Endothelial cell of umbilical vein (primary cell): ENCODE results near the gene COL6A3. TPM values are rescaled to one million over a fixed set of nuclear protein-coding genes. Genes with fewer than 3 reads are reported as not detected.

Experiments
- BruUV-seq: library from RNA; stranded (reverse); fragments of 400-500 nt; replicated peaks from 2 replicates; lab custom pipeline; 2021; lab: Mats Ljungman, UMichigan
- CTCF ChIA-PET: fragments of 300-600, 350-600 bp; sonication (Branson Sonifier 250); formaldehyde crosslinking; loops from one replicate; lab custom pipeline; 2021; ENCODE audit warnings: antibody characterized with exemption, inconsistent platforms; lab: Charles Lee
- POLR2A ChIA-PET: fragments of 300-600, 350-600 bp; sonication (Branson Sonifier 250); formaldehyde crosslinking; loops from one replicate; lab custom pipeline; 2021; ENCODE audit warnings: antibody characterized with exemption, inconsistent platforms; lab: Charles Lee
- DNase-seq: peaks from one replicate; pipeline ENCODE4 v3.0.0-alpha.2; 2011; ENCODE audit warnings: low read depth, low spot score
- FAIRE-seq: peaks from 2 replicates; lab custom pipeline; 2011; peaks lifted over from hg19 to GRCh38; lab: Jason Lieb, UNC
- H2AFZ ChIP-seq: 2 replicates; pipeline ENCODE4 v1.6.0; 2012; ENCODE audit warnings: low read depth, low read length, control low read depth, inconsistent platforms
- H3K27ac ChIP-seq: 2 replicates; pipeline ENCODE4 v1.5.1; 2011; ENCODE audit warnings: low read depth, mild to moderate bottlenecking, control low read depth, low read length, moderate library complexity; ENCODE audit not compliant: insufficient read depth
- H3K27me3 ChIP-seq, 2 experiments: 2 replicates each; pipeline versions ENCODE4 v1.6.0 to v1.6.1; 2011; ENCODE audit warnings: low read length in 2 of 2, mixed read lengths in 1 of 2; ENCODE audit not compliant: control insufficient read depth in 2 of 2, insufficient read depth in 2 of 2
- H3K36me3 ChIP-seq, 2 experiments: 2 replicates in 1 of 2; 3 replicates in 1 of 2; pipeline ENCODE4 v1.5.1; 2011; ENCODE audit warnings: low read length in 2 of 2, mild to moderate bottlenecking in 1 of 2, moderate library complexity in 1 of 2; ENCODE audit not compliant: control insufficient read depth in 2 of 2, insufficient read depth in 2 of 2; ENCODE audit errors: extremely low read depth in 1 of 2
- H3K4me1 ChIP-seq: 3 replicates; pipeline ENCODE4 v1.5.1; 2011; ENCODE audit warnings: mild to moderate bottlenecking, low read length; ENCODE audit not compliant: control insufficient read depth, insufficient read depth; ENCODE audit errors: extremely low read depth
- H3K4me2 ChIP-seq: 2 replicates; pipeline ENCODE4 v1.6.1; 2011; ENCODE audit warnings: low read length, control low read depth, mixed read lengths; ENCODE audit not compliant: insufficient read depth
- H3K4me3 ChIP-seq, 3 experiments: fragments of 200-600 bp in 1 of 3; sonication (generic), shearing (Covaris generic) in 1 of 3; replicated peaks in 1 of 3; 2 replicates each; pipeline ENCODE4 v1.5.1; 2011 to 2016; ENCODE audit warnings: control low read depth in 3 of 3, low read length in 3 of 3, mild to moderate bottlenecking in 2 of 3, inconsistent platforms in 1 of 3, low read depth in 1 of 3, moderate library complexity in 1 of 3; ENCODE audit not compliant: insufficient read depth in 1 of 3
- H3K79me2 ChIP-seq: 2 replicates; pipeline ENCODE4 v1.6.0; 2012; ENCODE audit warnings: low read length, inconsistent platforms; ENCODE audit not compliant: control insufficient read depth, insufficient read depth
- H3K9ac ChIP-seq: replicated peaks from 2 replicates; pipeline ENCODE3; 2011; ENCODE audit warnings: low read length, control low read depth; ENCODE audit not compliant: insufficient read depth; ENCODE audit errors: extremely low read depth
- H3K9me1 ChIP-seq: replicated peaks from 3 replicates; pipeline ENCODE4 v1.6.0; 2011; ENCODE audit warnings: mild to moderate bottlenecking, low read length; ENCODE audit not compliant: control insufficient read depth, insufficient read depth; ENCODE audit errors: extremely low read depth
- H3K9me3 ChIP-seq: replicated peaks from 2 replicates; pipeline ENCODE4 v1.5.1; 2012; ENCODE audit warnings: low read length, inconsistent platforms; ENCODE audit not compliant: control insufficient read depth, insufficient read depth
- H4K20me1 ChIP-seq: replicated peaks from 2 replicates; pipeline ENCODE3; 2011; ENCODE audit warnings: mild to moderate bottlenecking, low read length; ENCODE audit not compliant: control insufficient read depth, insufficient read depth; ENCODE audit errors: extremely low read depth
- EZH2 ChIP-seq: IDR thresholded peaks from 2 replicates; pipeline ENCODE4 v1.6.1; 2012; ENCODE audit warnings: borderline replicate concordance, low read depth, mild to moderate bottlenecking, moderate library complexity, low read length, inconsistent platforms; ENCODE audit not compliant: severe bottlenecking
- FOS ChIP-seq: IDR thresholded peaks from 2 replicates; pipeline ENCODE4 v1.6.1; 2011; ENCODE audit warnings: mild to moderate bottlenecking, low read length, moderate library complexity, borderline replicate concordance; ENCODE audit not compliant: insufficient read depth
- GATA2 ChIP-seq: IDR thresholded peaks from 2 replicates; pipeline ENCODE4 v1.7.0; 2011; ENCODE audit warnings: low read depth, mild to moderate bottlenecking, moderate library complexity, mixed read lengths, low read length; ENCODE audit not compliant: insufficient read length, insufficient read depth
- JUN ChIP-seq: IDR thresholded peaks from 2 replicates; pipeline ENCODE4 v1.6.1; 2011; ENCODE audit warnings: borderline replicate concordance, low read depth; ENCODE audit not compliant: insufficient read length, insufficient read depth
- MYC ChIP-seq: IDR thresholded peaks from one replicate; pipeline ENCODE4 v1.6.1; 2011; ENCODE audit warnings: mild to moderate bottlenecking, low read depth, low read length
- POLR2A ChIP-seq: IDR thresholded peaks from 2 replicates; pipeline ENCODE4 v1.6.1; 2012; ENCODE audit warnings: low read depth, mild to moderate bottlenecking, control low read depth, low read length
- POLR2AphosphoS5 ChIP-seq: IDR thresholded peaks from 2 replicates; pipeline ENCODE4 v1.6.1; 2012; ENCODE audit warnings: low read depth, mild to moderate bottlenecking, control low read depth, low read length, moderate library complexity; ENCODE audit not compliant: insufficient read depth
- dilution Hi-C: fragments of 300-500 bp; cut with MboI; formaldehyde crosslinking; loops from one replicate; pipeline ENCODE4 v1.15.0; 2019; ENCODE audit warnings: low sequenced_read_pairs; ENCODE audit not compliant: extremely low pct_ligation_motif_present
- intact Hi-C: fragments of 100-400 bp; cut with micrococcal nuclease; formaldehyde crosslinking; loops from one replicate; pipeline ENCODE4 v1.10.0; 2022
- polyA plus RNA-seq, 4 experiments: library from polyadenylated mRNA; depleted of rRNA in 3 of 4; stranded (reverse) in 3 of 4; unstranded in 1 of 4; fragments of >200 nt; gene quantifications; 2 replicates each; pipeline versions ENCODE4 v1.2.1 to v1.2.3, GENCODE V29; 2011 to 2012; ENCODE audit warnings: missing spikeins in 1 of 4
- total RNA-seq: library from RNA; stranded (reverse); gene quantifications from 2 replicates; pipeline ENCODE4 v1.2.3, GENCODE V29; 2021
- TF ChIP-seq, protein P1 (sequence below): IDR thresholded peaks from 2 replicates; pipeline ENCODE4 v1.6.1; 2011; ENCODE audit not compliant: insufficient read depth, insufficient read length
- TF ChIP-seq, protein P2 (sequence below), 2 donors: IDR thresholded peaks; 1 replicate in 1 of 2; 2 replicates in 1 of 2; pipeline ENCODE4 v1.5.1; 2011; ENCODE audit warnings: low read length in 2 of 2, mild to moderate bottlenecking in 2 of 2, moderate library complexity in 2 of 2, control low read depth in 1 of 2, inconsistent platforms in 1 of 2, low read depth in 1 of 2; ENCODE audit not compliant: insufficient read depth in 1 of 2; ENCODE audit errors: extremely low read depth in 1 of 2

COL6A3 gene
- total and polyA plus RNA-seq, 2 donors (not counting 3 experiments of a cell fraction or from before 2014, with no cell fraction given) = 0.03 TPM; not detected in 1

DNA sequence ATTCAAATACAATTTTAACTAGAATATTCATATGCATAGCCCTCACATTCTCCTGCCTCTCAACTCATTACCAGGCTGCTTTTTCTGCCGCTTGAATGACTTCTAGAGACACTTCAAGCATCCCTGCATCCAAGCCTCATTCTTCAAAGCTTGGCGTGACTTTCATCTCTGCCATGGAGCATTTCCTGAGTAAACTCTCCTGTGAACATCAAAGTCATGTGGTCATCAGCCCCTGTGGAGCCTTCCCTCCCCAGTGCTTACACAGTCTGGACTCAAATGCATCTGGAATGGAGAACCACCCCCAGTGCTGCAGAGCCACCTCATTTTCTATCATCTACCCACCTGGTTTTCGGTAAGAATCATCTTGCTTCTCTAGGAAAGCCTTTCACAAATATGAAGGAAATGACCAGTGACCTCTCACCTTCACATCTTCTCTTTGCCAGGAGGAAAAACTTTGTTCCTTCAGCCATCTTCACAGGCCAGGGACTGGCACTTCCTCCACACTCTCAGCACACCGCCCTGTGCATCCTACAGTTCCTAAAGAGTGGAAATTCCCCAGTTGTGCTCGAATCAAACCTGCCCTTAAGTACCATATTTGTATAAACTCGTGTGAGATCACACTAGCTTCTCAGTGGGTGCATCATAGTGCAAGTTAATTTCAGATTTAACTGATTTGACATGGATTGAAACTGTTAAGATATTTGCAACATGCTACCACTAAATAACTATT, 116.4 kb downstream of the COL6A3 start:
- CTCF ChIA-PET = no interaction called here
- FAIRE-seq = no peak
- no peak overlapping the region for H3K9ac ChIP-seq

More for the DNA sequence above, 116.4 kb downstream of the COL6A3 start:
- dilution Hi-C loops = no loop called here
- no TSS peak for BruUV-seq
- no peaks in the 10 kb centered on the region for H4K20me1 ChIP-seq
- intact Hi-C loops = no loop called here
- no peaks in the 10 kb centered on the region for H3K9me1 ChIP-seq
- H3K4me3 ChIP-seq = no peak overlapping the region
- POLR2A ChIA-PET = no interaction called here
- peaks cover 3 to 10% of the 10 kb centered on the region in 2 experiments for H3K27me3 ChIP-seq
- H3K9me3 ChIP-seq = no peaks in the 10 kb centered on the region
- no peak overlapping the region for H2AFZ ChIP-seq
- H3K79me2 ChIP-seq = no peaks in the 10 kb centered on the region
- peaks cover 16% of the 10 kb centered on the region for H3K4me1 ChIP-seq
- H3K27ac ChIP-seq = no peak overlapping the region
- TF ChIP-seq FOS = no peak
- no peak for TF ChIP-seq MYC
- TF ChIP-seq, protein P1, sequence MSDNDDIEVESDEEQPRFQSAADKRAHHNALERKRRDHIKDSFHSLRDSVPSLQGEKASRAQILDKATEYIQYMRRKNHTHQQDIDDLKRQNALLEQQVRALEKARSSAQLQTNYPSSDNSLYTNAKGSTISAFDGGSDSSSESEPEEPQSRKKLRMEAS = no peak
- TF ChIP-seq JUN = no peak
- TF ChIP-seq, protein P2, sequence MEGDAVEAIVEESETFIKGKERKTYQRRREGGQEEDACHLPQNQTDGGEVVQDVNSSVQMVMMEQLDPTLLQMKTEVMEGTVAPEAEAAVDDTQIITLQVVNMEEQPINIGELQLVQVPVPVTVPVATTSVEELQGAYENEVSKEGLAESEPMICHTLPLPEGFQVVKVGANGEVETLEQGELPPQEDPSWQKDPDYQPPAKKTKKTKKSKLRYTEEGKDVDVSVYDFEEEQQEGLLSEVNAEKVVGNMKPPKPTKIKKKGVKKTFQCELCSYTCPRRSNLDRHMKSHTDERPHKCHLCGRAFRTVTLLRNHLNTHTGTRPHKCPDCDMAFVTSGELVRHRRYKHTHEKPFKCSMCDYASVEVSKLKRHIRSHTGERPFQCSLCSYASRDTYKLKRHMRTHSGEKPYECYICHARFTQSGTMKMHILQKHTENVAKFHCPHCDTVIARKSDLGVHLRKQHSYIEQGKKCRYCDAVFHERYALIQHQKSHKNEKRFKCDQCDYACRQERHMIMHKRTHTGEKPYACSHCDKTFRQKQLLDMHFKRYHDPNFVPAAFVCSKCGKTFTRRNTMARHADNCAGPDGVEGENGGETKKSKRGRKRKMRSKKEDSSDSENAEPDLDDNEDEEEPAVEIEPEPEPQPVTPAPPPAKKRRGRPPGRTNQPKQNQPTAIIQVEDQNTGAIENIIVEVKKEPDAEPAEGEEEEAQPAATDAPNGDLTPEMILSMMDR (IDR thresholded peaks at IDR 0.05; ENCODE audit: extremely low read depth in 1 of 2, insufficient read depth in 1 of 2, low read depth in 1 of 2, low read length in 2 of 2) = no peak
- TF ChIP-seq POLR2A = no peak
- TF ChIP-seq POLR2AphosphoS5 = no peak
- TF ChIP-seq EZH2 = no peak
- no peak for TF ChIP-seq GATA2
- H3K36me3 ChIP-seq = no peaks in the 10 kb centered on the region
- H3K4me2 ChIP-seq = no peak overlapping the region
- no peak for DNase-seq
